Bronchus fibroblast of lung (primary cell): ENCODE measurements around the gene SERPINB2. TPM values are rescaled to one million over a fixed set of nuclear protein-coding genes. Genes with fewer than 3 reads are reported as not detected.

Source experiments
- total RNA-seq: library from RNA; depleted of rRNA; stranded (reverse); fragments of >200 nt; gene quantifications from 2 replicates; pipeline ENCODE4 v1.2.3, GENCODE V29; 2015

SERPINB2 gene
- total RNA-seq: 3.5 and 5.2 TPM in 2 replicates

GRCh38 chr18:63887424-63887823, at the start of gene SERPINB2:
Gene SERPINB2 (plus strand): TSS chr18:63887705. CDS start chr18:63891445, 3,740 bp downstream.

GRCh38 chr18:63907664-63908063, 20.2 kb downstream of the SERPINB2 start, which contains the start of gene SERPINB10:
Gene SERPINB10 (plus strand): TSS chr18:63907958. CDS start chr18:63915511, 7,553 bp downstream.

GRCh38 chr18:63949068-63949737, 61.7 kb downstream of the SERPINB2 start, which contains the start of gene HMSD:
Gene HMSD (plus strand): TSS chr18:63949301. CDS start chr18:63953456, 4,155 bp downstream.

Other genes starting within 250 kb of the SERPINB2 start
- gene SERPINB4, start 243.4 kb upstream of the SERPINB2 start, total RNA-seq: not detected in 2 replicates
- not detected in 2 replicates for gene SERPINB3, start 225.8 kb upstream of the SERPINB2 start, total RNA-seq
- not detected in 2 replicates for gene SERPINB11, start 184.7 kb upstream of the SERPINB2 start, total RNA-seq
- 4.2 and 10.3 TPM in 2 replicates for gene SERPINB7, start 112.3 kb upstream of the SERPINB2 start, total RNA-seq
- gene SERPINB10, start 20.3 kb downstream of the SERPINB2 start, total RNA-seq: 1.7 TPM in 1 of 2 replicates, not detected in the other
- gene HMSD, start 61.6 kb downstream of the SERPINB2 start, total RNA-seq: 0.45 and 0.50 TPM in 2 replicates
- 6.6 and 7.4 TPM in 2 replicates for gene SERPINB8, start 82.4 kb downstream of the SERPINB2 start, total RNA-seq